Panc1 (cell line): ENCODE measurements around the gene TBC1D13. TPM values are rescaled to one million over a fixed set of nuclear protein-coding genes. Genes with fewer than 3 reads are reported as not detected.

Experiments
- ATAC-seq: fragments of 200-7000 bp; cut with Tn5 transposase; 2 replicates; pipeline ENCODE4 v1.9.1; 2020; ENCODE audit warnings: mild to moderate bottlenecking, moderate library complexity
- BruUV-seq: library from RNA; stranded (reverse); fragments of 400-500 nt; replicated peaks from 2 replicates; lab custom pipeline; 2021; lab: Mats Ljungman, UMichigan
- CTCF ChIA-PET: fragments of 300-600 bp; sonication (Branson Sonifier 250); formaldehyde crosslinking; loops from one replicate; lab custom pipeline; 2022; ENCODE audit warnings: antibody characterized with exemption; lab: Charles Lee
- POLR2A ChIA-PET: fragments of 300-600 bp; sonication (Branson Sonifier 250); formaldehyde crosslinking; loops from one replicate; lab custom pipeline; 2022; ENCODE audit warnings: antibody characterized with exemption; lab: Charles Lee
- DNase-seq: peaks from one replicate; pipeline ENCODE4 v3.0.0-alpha.2; 2010; ENCODE audit warnings: low read depth, low spot score
- H3K27ac ChIP-seq: 2 replicates; pipeline ENCODE4 v1.5.1; 2011; ENCODE audit warnings: mild to moderate bottlenecking, low read length, inconsistent platforms
- H3K27me3 ChIP-seq: fragments of 200-500 bp; sonication (Bioruptor generic); 2 replicates; pipeline ENCODE4 v1.6.0; 2014; ENCODE audit warnings: low read length, inconsistent platforms; ENCODE audit not compliant: control insufficient read depth, insufficient read depth
- H3K36me3 ChIP-seq: fragments of 200-500 bp; sonication (Bioruptor generic); 2 replicates; pipeline ENCODE4 v1.5.1; 2014; ENCODE audit warnings: inconsistent platforms, mild to moderate bottlenecking, low read length, moderate library complexity; ENCODE audit not compliant: control insufficient read depth, insufficient read depth
- H3K4me1 ChIP-seq: 2 replicates; pipeline ENCODE4 v1.5.1; 2011; ENCODE audit warnings: inconsistent platforms, mild to moderate bottlenecking, low read length, moderate library complexity; ENCODE audit not compliant: control insufficient read depth, insufficient read depth
- H3K4me3 ChIP-seq, 2 experiments: 2 replicates each; pipeline ENCODE4 v1.5.1; 2011 to 2012; ENCODE audit warnings: low read depth in 2 of 2, low read length in 2 of 2, mild to moderate bottlenecking in 2 of 2, inconsistent platforms in 1 of 2, moderate library complexity in 1 of 2
- H3K9me3 ChIP-seq: fragments of 200-500 bp; sonication (Bioruptor generic); 2 replicates; pipeline ENCODE4 v1.5.1; 2014; ENCODE audit warnings: low read depth, mild to moderate bottlenecking, inconsistent platforms, low read length, moderate library complexity; ENCODE audit not compliant: control insufficient read depth, insufficient read depth
- CTCF ChIP-seq: fragments of 450-650 bp; IDR thresholded peaks from 2 replicates; pipeline ENCODE4 v1.5.1; 2017; ENCODE audit warnings: mild to moderate bottlenecking
- POLR2AphosphoS5 ChIP-seq: IDR thresholded peaks from 2 replicates; pipeline ENCODE4 v1.6.1; 2012; ENCODE audit warnings: mild to moderate bottlenecking, low read depth, low read length, moderate library complexity
- REST ChIP-seq, 2 experiments: IDR thresholded peaks; 2 replicates each; pipeline ENCODE4 v1.6.1; 2011 to 2012; ENCODE audit warnings: low read depth in 2 of 2, control low read depth in 1 of 2, low read length in 1 of 2, mild to moderate bottlenecking in 1 of 2, moderate library complexity in 1 of 2; ENCODE audit not compliant: insufficient read depth in 1 of 2
- SIN3A ChIP-seq: IDR thresholded peaks from 2 replicates; pipeline ENCODE4 v1.6.1; 2012; ENCODE audit warnings: low read depth, mild to moderate bottlenecking, low read length, moderate library complexity, borderline replicate concordance; ENCODE audit not compliant: insufficient read depth
- TCF7L2 ChIP-seq: IDR thresholded peaks from 2 replicates; pipeline ENCODE4 v1.6.1; 2011; ENCODE audit warnings: mild to moderate bottlenecking, low read depth, low read length, inconsistent platforms
- in situ Hi-C: cut with HindIII; loops from 2 replicates; pipeline ENCODE4 v1.10.0; 2016; ENCODE audit warnings: low sequenced_read_pairs, low pct_unique_long_range_greater_than_20kb
- intact Hi-C: fragments of 100-400 bp; cut with micrococcal nuclease; formaldehyde crosslinking; loops from one replicate; pipeline ENCODE4 v1.10.0; 2022; ENCODE audit not compliant: unreplicated experiment
- total RNA-seq: library from RNA; stranded (reverse); gene quantifications from one replicate; pipeline ENCODE4 v1.2.1, GENCODE V29; 2021; ENCODE audit not compliant: unreplicated experiment

The TBC1D13 gene
- total RNA-seq, 1 experiment from 2014 or later, result 21.3 TPM

GRCh38 chr9:128820665-128821583, 33.9 kb downstream of the TBC1D13 start:
- ChIA-PET CTCF (no interaction called here), POLR2A (interaction anchor here (0.6 kb wide), 1 partner anchor 62 kb away, joined by 4 read pairs; no protein-coding TSS in a partner anchor)
- in situ Hi-C loops (no loop called here), intact Hi-C loops (no loop called here)
- DNase-seq (no peak), ATAC-seq (no peak)
- TF ChIP-seq CTCF (no peak), REST (IDR thresholded peaks at IDR 0.05; ENCODE audit: insufficient read depth in 1 of 2, low read depth in 2 of 2, low read length in 1 of 2) (no peak), POLR2AphosphoS5 (no peak), SIN3A (no peak), TCF7L2 (no peak)
- Histone ChIP-seq H3K9me3 (no peaks in the 10 kb centered on the region), H3K4me1 (peaks cover 3% of the 10 kb centered on the region; the same call in 1 of the 2 replicates), H3K4me3 (no peak overlapping the region), H3K36me3 (no peaks in the 10 kb centered on the region; the same call in 1 of the 2 replicates), H3K27me3 (no peaks in the 10 kb centered on the region), H3K27ac (no peak overlapping the region)
- BruUV-seq, result no TSS peak

GRCh38 chr9:128821584-128822406, 34.7 kb downstream of the TBC1D13 start:
- H3K4me3 ChIP-seq, result no peak overlapping the region
- intact Hi-C loops, result no loop called here
- no TSS peak for BruUV-seq
- H3K9me3 ChIP-seq, result no peaks in the 10 kb centered on the region
- no peak for TF ChIP-seq SIN3A
- TF ChIP-seq REST (IDR thresholded peaks at IDR 0.05; ENCODE audit: insufficient read depth in 1 of 2, low read depth in 2 of 2, low read length in 1 of 2), result no peak
- TF ChIP-seq TCF7L2, result no peak
- no peak for TF ChIP-seq POLR2AphosphoS5
- TF ChIP-seq CTCF, result no peak
- in situ Hi-C loops, result no loop called here
- no peak overlapping the region for H3K27ac ChIP-seq
- no peak for DNase-seq
- no peak for ATAC-seq
- no peaks in the 10 kb centered on the region for H3K27me3 ChIP-seq
- ChIA-PET POLR2A (no interaction called here), CTCF (no interaction called here)
- H3K36me3 ChIP-seq, result no peaks in the 10 kb centered on the region; the same call in 1 of the 2 replicates
- H3K4me1 ChIP-seq, result peaks cover 3% of the 10 kb centered on the region; the same call in 1 of the 2 replicates
